ENCODE data around the gene ABCA1.
"Not testable (repeated sequence)": the region's sequence is repeated elsewhere in the genome, so short reads cannot be mapped to it uniquely, and the experiment has no call there.

The ABCA1 gene

DNA sequence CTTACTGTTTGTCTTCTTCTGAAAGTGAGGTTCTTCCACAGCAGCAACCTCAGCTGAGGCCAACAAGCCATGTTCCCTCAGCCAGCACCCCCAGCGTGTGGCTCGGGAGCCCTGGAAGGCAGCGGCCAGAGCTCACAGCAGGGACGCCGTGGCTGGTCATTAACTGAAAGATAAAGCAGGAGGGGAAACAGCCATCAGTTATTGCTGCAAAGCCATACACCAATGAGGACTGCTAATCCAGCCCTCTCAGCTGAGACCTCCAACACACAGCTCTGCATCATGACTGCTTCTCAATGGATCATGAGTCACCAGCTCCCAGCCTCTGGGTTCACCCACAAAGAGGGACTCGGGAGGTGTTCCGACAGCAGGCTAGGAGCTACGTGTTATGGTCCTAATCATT lies 24.3 kb downstream of the ABCA1 start:
- DNase-seq, result no peak

DNA sequence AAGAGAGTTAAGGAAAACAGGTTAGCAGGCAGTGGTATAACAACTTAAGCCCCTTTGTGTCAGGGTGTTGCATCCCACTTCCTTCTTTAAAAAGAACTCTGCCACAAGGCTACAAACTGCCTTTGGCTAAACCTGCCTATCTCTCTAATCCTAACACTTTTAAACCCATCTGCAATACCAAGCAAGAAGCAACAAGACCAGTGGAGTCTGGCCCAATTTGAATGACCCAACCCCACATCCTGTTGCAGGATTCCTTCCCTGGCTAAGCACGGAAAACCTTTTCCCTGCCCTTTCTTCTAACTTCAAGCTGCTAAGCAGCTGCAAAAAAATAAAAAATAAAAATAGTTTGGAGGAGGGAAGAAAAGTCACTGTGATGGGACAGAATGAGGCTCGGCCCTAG lies 27.1 kb downstream of the ABCA1 start:
- DNase-seq, result no peak

GRCh38 chr9:104900324-104900723 lies 27.6 kb downstream of the ABCA1 start:
- DNase-seq, result no peak

- DNase-seq, result no peak
Observed at GRCh38 chr9:104899759-104900247, 28.2 kb downstream of the ABCA1 start.

DNA sequence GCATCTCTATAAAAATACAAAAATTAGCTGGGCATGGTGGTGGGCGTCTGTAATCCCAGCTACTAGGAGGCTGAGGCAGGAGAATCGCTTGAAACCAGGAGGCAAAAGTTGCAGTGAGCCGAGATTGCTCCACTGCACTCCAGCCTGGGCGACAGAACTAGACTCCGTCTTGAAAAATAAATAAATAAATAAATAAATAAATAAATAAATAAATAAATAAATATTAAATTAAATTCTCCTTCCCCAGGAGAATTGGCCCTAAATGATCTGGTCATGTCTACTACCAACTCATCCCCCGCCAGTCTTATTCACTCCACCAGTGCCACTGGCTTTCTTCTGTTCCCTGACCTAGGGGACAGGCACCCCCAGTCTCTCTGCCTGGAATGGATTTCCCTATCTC lies 29.6 kb downstream of the ABCA1 start:
- not testable (repeated sequence) for DNase-seq

GRCh38 chr9:104896131-104896530 lies 31.8 kb downstream of the ABCA1 start:
- DNase-seq, result no peak

- no peak for DNase-seq
Observed at GRCh38 chr9:104895572-104895971, 32.4 kb downstream of the ABCA1 start.

DNA sequence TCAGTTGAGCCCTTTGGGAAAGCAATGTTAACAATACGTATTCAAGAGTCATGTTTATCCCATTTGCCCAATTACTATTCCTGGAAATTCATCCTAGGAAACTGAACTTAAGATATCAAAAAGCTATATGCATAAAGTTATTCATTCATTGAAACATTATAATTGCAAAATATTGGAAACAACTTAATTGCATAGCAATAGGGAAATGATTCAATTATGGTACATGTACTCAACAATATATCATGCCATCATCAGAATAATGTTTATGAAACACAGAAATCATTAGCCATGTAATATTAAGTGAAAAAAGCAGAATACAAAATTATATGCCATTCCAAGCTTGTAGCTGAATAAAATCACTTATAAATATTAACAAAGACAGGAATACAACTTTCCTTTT lies 35.3 kb downstream of the ABCA1 start:
- no peak for DNase-seq

- DNase-seq, result no peak
Observed at GRCh38 chr9:104890433-104890770, 37.6 kb downstream of the ABCA1 start.

DNA sequence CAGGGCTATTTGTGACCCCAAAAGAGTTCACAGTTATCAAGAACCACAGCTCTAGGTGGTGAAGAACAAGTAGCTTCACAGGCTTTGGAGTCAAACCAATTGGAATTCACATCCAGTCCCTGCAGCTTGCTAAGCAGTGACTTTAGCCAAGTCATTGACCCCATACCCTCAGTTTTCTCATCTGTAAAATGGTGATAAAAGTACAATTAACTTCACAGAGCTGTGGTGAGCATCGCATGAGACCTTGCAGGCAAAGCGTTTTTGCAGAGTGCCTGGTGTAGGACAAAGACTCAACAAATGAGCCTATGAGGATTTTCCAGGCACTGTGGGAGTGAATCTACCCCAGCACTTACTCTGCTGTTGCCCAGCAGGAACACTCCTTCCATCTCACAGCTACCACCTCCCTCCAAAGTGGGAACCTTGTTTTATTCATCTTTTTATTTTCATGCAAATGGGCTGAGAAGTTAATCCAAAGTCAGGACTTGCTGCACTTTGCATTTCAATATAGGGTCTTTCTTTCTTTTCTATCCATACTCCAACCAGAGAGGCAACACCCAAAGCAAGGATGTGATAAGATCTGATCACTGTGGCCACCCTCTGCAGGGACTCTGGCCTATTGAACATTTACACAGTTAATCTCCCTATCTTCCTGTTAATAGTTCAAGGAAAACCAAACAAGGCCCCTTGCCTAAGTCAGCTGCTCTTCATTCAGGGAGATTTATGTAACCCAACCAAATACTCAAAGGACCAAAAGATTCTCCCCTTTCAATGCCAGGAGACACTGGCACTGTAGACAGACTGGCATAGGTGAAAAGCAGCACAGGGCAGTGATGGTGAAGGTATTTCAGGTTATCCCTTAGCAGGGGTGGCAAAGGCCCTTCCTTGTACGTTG lies 41.9 kb downstream of the ABCA1 start:
- no peak for DNase-seq

DNA sequence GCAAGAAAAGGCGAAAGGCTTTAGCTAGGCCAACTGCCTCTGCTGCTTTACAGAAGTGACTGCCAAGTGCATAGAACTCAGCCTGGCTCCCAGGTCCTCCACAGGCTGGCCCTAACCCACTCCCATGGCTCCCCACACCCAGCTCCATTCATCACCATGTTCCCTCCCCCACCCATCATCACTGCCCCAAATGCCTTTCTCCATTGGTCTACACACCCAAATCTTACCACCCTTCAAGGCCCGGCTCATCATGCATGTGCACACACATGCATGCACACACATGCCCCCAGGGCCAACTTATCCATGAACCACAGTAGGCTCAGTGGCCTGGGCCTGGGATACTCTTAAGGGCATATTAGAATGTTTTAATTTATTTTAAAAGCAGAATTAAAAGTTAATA lies 44.8 kb downstream of the ABCA1 start:
- no peak for DNase-seq

DNA sequence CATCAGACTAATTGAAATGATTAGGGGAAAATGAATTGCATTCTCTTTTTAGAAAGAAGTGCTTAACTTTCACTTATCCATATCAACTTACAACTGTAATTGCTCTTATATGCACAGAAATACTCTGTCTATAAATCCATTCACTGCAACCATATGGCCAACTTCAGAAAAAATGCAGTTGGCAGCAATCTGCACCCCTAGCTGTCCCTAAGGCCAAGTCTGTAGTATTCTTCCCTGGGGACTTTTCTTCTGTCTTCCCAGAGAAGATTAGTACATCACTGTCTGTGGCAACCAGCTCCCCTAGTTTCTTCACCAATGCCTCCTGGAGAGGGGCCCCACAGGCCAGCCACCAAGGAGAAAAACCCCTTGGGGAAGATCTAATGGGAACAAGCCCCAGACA lies 45.4 kb downstream of the ABCA1 start:
- no peak for DNase-seq

DNA sequence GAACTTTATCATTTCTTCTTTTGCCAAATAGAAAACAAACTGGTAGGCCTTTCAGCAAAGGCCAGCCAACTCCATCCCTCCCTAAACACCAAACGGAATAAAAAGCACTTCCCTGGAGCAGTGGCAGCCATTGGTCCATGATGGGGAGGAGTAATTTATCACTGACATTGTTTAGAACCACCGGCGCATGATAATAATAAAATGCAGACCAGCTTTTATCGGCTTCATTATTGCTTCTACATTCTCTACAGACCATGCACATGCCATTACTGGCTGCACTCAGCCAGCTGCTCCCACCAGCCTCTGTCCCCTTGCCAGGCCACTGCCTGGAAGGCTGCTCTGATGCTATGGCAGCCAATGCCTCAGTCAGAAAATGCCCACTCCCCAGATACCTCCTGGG lies 45.9 kb downstream of the ABCA1 start:
- no peak for DNase-seq

GRCh38 chr9:104879555-104880309 lies 48.2 kb downstream of the ABCA1 start:
- DNase-seq, result no peak

DNA sequence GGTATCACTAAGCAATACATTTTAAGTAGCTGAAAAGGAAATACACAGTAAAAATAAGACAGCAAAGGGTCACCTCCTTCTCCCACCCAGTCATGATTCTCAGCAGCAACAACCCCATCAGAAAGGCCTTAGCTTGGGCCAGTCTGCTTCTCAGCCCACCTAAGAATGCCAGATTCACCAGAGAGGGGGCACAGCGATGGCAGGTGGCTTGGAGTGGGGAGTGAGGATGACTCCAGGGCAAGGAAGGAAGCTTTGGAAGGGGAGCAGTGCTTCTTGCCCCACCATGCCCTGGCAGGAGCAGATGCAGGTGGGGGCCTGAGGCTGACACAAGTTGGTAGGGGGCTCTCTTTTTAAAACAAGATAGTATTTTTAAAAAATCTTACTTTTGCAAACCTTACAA lies 51.4 kb downstream of the ABCA1 start:
- DNase-seq, result no peak

- no peak for DNase-seq
Observed at GRCh38 chr9:104875897-104876296, 52.1 kb downstream of the ABCA1 start.

DNA sequence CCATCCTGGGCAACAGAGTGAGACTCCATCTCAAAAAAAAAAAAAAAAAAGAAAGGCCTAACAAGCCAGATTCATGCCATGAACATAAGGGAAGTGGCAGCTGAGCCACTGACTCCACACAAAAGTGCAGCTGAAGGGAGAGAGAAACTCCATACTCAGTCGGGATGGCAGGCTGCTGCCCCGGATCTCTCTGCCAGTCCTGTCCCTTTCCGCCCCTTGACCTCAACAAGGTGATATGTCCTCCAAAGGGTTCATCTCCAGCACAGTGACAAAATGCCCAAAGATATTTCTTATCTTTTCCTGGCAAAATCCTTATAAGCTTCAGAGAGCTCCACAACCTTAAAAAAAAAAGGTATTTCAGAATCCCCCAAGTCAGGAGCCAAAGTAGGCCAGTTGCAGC lies 52.6 kb downstream of the ABCA1 start:
- no peak for DNase-seq

GRCh38 chr9:104873489-104873850 lies 54.5 kb downstream of the ABCA1 start:
- DNase-seq, result no peak

DNA sequence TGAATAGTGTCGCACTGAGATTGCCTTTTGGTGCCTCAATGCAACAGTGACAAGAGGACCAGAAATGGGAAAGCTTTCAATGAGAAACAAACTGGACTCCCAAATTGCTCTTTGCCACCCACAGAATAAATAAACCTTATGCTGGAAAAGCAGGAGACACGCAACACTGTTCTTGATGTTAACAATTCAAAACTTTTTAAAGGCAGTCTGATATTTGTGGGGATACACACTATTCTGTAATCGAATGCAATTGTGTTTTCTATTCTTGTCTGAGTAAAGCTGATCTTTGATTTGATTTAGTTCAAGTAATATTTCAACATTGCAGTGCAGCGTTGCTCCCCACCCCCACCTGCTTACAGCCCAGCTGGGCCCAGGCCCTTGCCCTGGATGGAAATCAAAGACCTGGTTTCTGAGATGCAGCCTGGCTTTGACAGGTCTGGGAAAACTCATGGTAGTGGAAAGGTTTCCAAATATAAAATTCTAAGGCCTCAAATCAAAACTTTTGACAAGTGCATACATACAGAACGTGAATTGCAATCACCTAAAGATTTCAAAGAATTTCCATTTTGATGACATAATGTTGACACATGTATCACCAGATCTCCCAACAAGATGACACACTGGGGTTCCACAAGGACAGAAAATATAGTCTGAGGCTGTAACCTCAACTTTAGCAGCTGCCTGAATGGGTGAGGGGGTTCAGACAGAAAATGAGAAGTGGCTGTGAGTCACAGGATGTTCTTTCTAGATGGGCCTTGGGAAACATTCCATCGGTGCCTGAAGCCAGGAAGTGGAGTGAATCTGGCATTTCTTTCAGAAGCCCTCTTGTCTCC lies 55.1 kb downstream of the ABCA1 start:
- DNase-seq, result no peak

DNA sequence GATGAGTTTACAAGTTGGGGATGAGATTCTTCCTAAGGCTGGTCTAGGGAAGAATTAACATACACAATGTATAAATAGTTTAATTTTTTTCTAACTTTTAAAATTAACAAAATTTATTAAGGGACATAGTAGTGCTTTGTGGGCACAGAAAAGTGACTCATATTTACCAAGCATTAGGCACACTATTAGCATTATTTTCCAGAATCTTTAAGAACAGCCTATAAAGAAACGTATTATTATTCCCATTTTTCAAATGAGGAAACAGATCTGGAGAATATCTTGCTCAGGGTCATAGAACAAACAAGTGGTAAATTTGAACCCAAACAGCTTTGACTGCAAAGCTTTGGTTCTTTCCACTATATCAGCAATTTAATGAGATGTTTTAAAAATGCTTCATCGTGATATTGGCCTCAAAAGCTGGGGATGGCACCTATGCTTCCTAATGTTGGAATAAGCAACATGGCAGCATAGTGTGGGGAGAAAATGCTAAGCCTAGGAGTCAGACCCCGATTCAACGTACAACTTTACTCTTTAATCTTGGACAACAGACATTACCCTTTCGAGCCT lies 55.9 kb downstream of the ABCA1 start:
- no peak for DNase-seq

DNA sequence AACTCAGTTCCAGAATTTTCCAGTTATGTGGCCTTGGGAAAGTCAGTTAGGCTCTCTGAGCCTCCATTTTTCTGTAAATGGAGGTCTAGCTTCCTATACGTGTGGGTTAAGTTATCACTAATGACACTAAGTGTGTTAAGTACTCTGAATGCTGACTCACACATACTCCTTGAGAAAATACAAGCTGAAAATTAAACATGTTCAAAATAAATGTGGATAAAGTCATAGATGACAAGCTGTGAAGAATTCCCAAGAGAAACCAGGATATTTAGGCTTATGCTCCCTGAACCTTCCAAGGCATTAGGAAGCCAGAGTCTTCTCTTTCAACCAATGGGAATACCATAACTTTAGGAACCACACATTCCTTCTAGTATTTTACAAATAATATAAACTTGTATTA lies 58.1 kb downstream of the ABCA1 start:
- no peak for DNase-seq

GRCh38 chr9:104868687-104869404 lies 59.1 kb downstream of the ABCA1 start:
- no peak for DNase-seq

All from SHP77 treated with DMSO at 0.1 percent for 48 hours (cell line).